KBM-7 (cell line): ENCODE data around the gene CFAP97D2.
A peak's percentile ranks its signal among the peaks of the same experiment; 100 is the strongest.
"Not testable (repeated sequence)": the region's sequence is repeated elsewhere in the genome, so short reads cannot be mapped to it uniquely, and the experiment has no call there.

Source experiments
- DNase-seq: peaks from one replicate; pipeline ENCODE4 v3.0.0-alpha.2; 2015
- in situ Hi-C: fragments of 300-500 bp; cut with MboI; formaldehyde crosslinking; loops from 2 replicates; pipeline ENCODE4 v1.14.3; 2020; ENCODE audit warnings: low sequenced_read_pairs, low pct_unique_long_range_greater_than_20kb, mixed read lengths

CFAP97D2 gene

DNA sequence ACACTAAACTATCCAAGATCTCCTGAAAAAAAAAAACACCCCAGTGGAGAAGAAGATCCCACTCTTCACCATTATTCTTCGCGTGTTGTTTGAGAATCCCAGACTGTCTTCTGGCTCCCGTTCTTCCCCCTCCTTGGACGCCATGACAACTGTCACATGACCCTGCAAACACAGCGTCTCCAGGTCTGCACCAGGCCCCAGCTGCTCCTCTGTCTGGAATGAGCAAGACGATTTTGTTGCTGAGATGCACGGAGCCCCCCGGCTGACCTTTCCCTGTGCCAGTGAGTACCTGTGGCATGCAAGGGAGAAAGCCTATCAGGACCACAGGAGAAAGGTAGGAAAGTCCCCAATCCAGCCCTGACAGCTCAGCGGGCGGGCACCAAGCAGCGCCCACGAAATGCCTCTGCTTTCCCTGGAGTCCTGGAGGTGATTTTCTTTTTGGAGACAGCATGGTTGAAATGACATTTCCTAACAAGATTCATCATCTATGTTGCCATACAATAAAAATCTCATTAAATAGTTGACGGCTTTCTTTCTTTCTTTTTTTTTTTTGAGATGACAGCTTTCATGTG lies at the start of gene CFAP97D2:
Gene CFAP97D2, plus strand, starts transcription at position 171 of the 572 bp plus-strand sequence. Its CDS starts 74 bp downstream, at position 245.
- in situ Hi-C loops: no loop called here
- no peak for DNase-seq

DNA sequence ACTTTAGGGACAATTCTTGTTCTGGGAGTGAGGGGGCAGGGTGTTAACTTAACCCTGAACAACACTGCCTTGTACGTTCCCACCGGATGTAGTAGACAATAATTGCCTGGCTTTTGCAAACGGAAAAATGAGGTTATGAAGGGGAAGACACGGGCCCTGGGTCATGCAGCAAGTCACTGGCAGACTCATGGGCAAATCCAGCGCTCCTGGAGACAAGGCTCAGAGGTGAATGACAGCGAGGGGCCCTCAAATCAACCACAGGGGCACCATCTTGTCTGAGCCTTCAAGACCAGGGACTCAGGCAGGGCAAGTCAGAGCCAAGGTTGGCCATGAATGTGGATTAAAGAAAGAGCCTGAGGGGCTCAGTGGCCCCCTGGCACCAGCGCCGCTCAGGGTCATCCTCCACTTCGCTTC lies 49.4 kb upstream of the CFAP97D2 start:
- peak; percentile 67 for DNase-seq
- in situ Hi-C loops: no loop called here

DNA sequence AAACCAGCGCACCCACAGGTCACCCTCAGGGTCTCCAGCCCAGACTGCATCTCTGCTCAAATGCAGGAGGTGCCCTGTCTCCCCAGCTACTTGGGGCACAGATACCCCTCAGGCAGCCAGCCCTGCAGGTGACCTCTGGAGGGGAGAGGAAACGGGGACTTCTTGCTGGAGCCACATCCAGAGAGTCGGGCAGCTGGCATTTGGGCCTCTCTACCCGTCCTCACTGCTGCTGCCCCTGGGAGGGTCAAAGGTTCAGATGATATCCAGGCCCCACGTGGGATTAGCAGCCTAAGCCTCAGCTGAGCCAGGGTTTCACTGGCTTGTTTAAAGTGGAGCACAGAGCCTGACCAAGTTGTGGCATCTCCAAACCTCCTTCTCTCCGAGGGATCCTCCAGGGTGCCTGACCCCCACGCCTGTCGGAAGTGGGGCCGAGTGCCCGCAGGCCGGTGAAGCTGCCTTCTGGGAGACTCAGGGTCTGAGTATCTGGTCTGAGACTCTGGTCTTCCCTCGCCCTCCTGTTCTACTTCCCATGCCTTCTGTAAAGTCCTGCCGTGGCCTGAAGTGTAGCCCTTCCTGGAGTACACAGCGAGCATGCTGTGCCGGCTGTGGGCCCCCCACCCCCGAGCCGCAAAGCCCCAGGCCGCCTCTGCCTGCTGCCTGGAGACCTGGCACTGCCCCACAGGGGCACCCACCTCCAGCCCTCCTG lies 48.8 kb upstream of the CFAP97D2 start:
- DNase-seq: no peak
- in situ Hi-C loops: no loop called here

DNA sequence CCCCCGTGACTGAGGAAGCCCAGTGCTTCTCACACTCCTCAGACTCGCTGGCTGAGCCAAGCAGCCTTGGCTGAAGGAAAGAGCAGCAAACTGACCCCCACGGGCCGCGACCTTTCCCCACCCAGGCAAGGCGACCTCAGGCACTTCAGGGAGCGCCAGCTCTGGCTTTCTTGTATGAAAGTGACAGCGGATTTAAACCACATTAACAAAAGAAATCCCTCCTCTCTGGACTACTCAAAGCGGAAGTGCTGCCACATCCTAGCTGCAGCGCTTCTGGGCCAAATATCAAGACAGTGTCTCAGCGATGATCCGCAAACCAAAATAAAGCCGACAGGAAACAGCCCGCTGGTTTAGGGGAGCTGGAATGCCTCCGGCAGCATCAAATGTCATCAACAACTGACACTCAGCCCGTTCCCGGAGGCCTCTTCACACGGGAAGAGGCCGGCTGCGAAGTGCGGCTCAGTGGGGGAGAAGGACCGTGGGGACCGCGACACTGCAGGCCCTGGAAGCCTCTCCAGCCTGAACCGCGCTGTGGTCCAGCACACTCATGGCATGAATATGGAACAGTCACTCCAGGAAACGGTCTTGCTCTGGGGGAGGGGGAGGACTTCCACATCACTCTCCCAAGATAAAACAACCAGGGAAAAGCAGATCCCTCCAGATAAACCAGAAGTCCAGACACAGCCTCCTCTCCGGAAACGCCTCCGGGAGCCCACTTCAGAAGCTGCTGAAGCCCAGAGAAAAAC lies 48.0 kb upstream of the CFAP97D2 start:
- in situ Hi-C loops: no loop called here
- DNase-seq: peak; percentile 96

DNA sequence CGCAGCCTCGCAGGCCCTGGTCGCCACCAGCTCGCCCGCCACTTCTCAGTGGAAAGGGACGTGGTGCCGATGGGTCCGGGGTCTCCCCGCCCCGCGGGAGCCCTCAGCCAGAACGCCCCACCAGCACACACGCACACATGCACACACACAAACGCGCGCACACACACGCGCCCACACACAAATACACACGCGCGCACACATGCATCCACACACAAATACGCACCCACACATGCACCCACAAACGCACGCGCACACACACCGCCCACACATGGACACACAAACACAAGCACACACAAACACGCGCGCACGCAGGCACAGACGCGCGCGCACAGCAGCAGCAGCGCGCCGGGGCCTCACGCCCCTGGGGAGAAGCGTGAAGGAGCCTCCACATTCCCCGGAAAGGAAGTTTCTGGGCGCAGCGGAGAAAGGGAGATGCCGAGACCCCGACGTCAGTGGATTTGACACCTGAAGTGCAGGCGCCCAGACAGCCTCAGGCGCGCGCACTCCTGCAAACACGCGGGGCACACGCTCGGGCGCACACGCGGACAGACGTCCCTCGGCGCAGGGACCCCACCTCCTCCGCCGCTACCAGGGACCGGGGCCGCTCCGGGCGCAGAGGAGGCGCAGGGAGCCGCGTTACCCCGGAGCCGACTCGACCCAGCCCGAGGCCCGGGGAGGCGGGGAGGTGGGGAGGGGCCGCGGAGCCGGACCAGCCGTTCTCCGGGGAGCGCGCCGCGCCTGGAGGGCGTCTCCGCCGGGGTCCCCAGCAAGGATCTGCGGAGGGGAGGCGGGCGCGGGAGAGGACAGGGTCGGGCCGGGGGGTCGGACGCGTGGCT lies 47.3 kb upstream of the CFAP97D2 start:
- no peak for DNase-seq
- in situ Hi-C loops: no loop called here

DNA sequence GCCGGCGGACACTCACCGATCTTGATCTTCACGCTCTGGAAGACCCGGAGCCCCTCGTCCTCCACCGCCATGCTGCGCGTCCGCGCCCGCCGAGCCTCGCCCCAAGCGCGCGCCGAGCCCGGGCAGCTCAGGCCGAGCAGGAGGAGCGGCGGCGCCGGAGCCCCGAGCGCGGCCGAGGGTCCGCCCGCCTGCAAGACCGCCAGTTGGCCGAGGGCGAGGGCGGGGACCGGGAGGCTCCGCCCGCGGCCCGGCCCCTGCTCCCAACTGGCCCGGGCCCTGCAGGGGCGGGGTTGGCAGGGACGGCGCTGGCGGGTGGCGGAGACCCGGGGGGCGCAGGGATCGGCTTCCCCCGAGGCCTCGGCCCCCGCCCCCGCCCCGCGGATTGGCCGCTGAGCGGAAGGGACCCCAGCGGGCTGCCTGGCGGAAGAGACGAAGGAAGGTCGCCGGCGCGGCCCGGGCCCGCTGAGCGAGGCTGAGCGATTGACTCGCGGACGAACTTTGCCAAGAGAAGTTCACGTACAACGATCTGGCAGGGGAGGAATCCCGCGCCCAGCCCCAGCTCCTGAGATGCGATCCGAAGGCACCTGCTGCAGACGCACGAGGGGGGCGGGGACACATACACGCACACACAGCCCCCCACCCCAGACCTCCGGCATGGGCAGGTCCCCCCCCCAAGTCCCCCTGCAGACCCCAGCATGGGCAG lies 46.5 kb upstream of the CFAP97D2 start, which contains the start of gene RASA3:
Gene RASA3, minus strand, starts transcription at position 205 of the 703 bp plus-strand sequence. Its CDS starts 134 bp downstream, at position 71.
- peak; percentile 76 for DNase-seq
- in situ Hi-C loops: no loop called here

DNA sequence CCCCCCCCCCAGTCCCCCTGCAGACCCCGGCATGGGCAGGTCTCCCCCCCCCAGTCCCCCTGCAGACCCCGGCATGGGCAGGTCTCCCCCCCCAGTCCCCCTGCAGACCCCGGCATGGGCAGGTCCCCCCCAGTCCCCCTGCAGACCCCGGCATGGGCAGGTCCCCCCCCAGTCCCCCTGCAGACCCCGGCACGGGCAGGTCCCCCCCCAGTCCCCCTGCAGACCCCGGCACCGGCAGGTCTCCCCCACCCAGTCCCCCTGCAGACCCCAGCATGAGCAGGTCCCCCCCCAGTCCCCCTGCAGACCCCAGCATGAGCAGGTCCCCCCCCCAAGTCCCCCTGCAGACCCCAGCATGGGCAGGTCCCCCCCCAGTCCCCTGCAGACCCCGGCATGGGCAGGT lies 45.9 kb upstream of the CFAP97D2 start:
- in situ Hi-C loops, DNase-seq: not testable (repeated sequence)

DNA sequence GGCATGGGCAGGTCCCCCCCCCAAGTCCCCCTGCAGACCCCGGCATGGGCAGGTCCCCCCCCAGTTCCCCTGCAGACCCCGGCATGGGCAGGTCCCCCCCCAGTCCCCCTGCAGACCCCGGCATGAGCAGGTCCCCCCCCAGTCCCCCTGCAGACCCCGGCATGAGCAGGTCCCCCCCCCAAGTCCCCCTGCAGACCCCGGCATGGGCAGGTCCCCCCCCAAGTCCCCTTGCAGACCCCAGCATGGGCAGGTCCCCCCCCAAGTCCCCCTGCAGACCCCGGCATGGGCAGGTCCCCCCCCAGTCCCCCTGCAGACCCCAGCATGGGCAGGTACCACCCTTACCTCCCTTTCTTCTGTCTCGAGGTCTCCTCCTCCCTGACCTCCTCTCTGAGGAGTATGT lies 45.5 kb upstream of the CFAP97D2 start:
- in situ Hi-C loops, DNase-seq: not testable (repeated sequence)

DNA sequence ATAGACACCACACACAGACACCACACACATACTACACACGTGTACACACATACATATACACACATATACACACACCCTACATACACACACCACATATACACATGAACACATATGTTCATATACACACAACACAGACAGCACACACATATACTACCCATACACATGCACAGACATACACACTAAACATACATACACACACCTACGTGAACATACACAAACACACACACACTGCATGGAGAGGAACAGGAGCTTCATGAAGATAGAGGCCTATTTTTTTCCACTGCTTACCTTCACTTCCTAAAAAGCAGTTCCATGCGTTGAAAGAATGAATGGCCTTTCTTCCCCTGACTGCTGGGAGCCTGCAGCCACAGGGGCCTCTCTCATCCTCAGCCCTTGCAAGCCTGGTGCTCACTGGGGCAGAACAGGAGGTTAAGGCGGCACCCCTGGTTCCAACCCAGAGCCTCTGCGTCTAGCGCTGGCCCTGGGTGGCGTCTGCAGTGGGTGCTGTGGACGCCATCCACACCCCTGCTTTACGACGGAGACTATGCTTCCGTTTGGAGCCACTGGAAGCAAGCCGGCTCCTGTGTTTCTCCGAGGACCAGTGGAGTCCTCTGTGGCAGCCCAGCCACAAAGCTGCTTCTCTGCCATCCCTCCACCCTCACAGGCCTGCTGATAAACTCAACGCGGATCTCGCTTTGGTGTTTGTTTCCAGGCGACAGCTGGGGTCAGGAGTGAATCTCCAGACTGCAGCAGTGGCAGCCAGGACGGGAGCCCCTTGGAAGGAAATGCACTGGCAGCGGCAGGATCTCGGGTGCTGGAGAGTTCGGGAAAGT lies 44.7 kb upstream of the CFAP97D2 start:
- peak; percentile 69 for DNase-seq
- in situ Hi-C loops: no loop called here

DNA sequence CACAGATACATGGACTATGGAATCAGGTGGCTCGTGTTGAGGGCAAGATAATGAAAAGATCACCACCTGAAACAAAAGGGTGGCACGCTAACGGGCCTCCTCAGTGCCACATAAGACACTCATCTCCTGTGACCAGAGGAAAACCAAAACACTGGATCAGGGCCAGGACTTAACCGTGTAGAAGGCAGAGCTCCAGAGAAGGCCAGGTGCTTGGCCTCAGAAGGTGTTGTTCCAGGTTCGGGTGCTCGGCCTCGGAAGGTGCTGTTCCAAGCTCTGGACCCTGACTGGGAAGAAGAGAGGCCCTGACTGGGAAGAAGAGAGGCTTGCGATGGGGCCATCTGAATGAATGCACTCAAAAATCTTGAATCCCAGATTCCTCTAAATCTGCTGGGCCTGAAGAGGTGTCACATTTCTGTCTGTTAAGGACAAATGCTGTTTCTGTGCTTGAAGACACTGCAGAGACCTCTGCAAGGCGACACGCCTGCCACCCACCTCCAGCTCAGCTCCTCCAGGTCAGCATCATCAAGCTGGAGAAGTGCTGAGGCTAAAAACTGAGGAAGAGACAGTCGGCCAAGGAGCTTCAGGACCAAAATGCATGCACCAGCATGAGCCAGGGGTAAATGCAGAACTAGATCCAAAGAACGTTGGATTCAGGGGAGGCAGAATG lies 44.0 kb upstream of the CFAP97D2 start:
- in situ Hi-C loops: no loop called here
- no peak for DNase-seq

DNA sequence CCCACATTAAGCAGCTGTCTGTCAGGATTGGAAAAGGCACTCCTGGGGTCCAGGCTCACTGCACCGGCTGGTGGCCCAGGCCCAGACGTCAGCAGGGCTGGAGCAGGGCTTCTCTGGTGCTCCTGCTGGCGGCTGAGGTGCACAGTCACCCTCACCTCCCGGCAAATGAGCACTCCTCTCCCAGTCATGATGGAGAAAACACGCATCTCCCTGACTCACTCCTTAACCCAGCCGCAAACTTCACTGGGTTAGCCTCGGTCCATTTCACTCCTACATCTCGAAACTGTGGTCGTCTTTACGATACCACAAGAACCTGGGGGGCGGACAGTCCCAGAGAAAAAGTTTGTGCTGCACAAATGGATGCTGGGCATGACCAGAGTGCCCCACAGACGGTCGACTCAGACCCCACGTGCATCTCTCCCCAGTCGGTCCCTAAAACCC lies 43.3 kb upstream of the CFAP97D2 start:
- no peak for DNase-seq
- in situ Hi-C loops: no loop called here

DNA sequence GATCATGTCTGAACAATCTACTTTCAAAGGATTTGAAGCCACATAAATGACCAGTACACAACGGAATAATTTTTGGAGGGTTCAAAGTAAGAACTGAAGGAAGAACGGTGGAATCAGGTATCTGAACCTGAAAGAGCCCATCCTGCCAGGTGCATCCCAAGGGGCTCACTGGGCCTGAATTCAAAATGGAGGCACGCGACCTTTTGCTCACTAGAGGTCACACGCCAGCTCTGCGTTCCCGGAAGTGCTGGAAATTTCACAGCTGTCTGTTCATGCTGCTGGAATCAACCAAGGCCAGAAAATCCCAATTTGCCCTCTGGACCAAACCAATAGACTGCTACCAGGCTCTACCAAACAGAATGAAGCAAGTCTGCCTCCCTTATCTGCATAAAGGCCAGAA lies 42.5 kb upstream of the CFAP97D2 start:
- no peak for DNase-seq
- in situ Hi-C loops: no loop called here

DNA sequence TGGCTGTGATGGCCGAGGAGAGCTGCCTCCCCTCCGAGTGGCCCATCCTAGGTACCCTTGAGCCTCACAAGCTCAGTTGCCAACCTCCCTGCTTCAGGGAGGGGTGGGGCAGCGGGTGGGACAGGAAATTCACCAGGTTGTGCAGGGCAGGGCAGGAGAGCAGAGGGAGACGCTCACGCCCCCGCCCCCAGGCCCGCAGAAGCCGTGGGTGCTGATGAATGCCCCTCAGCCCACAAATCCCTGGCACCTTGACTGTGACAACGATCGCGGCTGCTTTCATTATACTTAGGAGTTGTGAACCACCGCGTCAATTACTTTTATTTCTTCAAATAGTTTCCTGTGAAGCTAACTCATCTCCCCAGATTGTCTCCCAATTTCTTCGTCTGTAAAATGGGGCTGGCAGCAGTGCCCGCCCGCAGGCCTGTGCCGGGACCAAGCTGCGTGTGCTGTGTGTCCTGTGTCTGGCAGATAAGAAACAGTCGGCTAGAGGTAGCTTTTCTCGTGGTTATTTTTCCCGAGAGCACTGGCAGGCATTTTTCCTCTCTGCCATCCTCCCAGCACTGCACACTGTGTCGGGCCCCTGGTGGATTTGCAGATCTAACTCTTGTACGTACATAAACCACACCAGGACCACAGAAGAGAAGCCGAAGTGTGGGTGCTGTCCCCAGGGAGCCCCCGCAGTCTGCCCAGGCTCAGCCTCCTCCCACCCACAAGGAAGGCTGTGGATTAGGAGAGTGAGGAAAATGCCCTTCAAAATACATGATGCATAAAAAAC lies 38.7 kb upstream of the CFAP97D2 start:
- in situ Hi-C loops: no loop called here
- DNase-seq: peak; percentile 41

DNA sequence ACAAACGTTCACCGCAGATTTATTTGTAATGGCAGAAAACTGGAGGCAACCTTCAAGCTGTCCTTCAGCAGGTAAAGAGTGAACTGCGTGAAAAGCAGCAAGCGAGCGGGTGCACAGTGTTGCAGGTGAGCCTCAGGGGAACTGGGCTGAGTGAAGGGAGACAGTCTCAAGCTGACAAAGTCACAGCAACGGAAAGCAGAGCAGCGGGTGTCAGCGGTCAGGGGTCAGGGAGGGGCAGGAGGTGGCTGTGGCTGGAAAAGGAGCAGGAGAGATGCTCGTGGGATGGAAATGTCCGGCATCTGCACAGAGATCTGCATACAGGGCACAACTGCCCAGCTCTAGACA lies 38.2 kb upstream of the CFAP97D2 start:
- no peak for DNase-seq
- in situ Hi-C loops: no loop called here

DNA sequence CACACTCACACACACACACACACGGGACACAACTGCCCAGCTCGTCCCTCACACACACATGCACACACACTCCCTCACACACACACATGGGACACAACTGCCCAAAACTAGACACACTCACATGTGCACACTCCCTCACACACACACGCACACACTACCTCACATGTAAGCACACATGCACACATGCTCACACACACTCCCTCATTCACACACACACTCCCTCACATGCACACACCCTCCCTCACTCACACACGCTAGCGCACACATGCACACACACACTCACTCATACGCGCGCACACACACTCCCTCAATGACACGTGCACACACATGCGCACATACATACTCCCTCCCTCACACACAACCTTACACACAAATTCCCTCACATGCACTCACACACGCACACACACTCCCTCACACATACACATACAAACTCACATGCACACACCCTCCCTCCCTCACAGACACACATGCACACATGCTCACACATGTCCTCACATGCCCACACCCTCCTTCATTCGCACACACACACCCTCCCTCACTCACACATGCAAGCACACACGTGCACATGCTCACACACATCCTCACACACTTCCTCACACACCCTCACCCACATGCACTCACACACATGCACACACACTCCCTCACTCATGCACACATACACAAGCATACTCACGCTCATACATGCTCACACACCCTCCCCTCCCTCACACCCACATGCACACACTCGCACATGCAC lies 37.6 kb upstream of the CFAP97D2 start:
- in situ Hi-C loops: no loop called here
- DNase-seq: no peak

DNA sequence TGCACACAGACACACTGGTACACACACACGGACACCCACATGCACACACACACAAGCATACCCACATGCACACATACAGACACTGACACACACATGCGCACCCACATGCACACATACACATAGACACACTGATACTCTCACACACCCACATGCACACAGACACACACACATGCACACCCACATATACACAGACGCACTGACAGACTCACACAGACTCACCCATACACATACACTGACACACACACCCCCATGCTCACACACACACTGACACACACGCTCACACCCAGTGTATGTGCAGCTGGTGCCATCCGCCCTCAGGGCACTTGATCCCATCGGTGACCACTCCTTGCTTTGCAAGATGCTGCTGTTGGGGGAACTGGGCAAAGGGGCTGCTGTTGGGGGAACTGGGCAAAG lies 36.9 kb upstream of the CFAP97D2 start:
- in situ Hi-C loops: no loop called here
- no peak for DNase-seq
